Measurements from ENCODE around the gene PLCZ1. TPM values are rescaled to one million over a fixed set of nuclear protein-coding genes. Genes with fewer than 3 reads are reported as not detected.
"Not testable (repeated sequence)": the region's sequence is repeated elsewhere in the genome, so short reads cannot be mapped to it uniquely, and the experiment has no call there.

PLCZ1 gene
- total RNA-seq, 1 donor from 2014 or later: not detected

DNA sequence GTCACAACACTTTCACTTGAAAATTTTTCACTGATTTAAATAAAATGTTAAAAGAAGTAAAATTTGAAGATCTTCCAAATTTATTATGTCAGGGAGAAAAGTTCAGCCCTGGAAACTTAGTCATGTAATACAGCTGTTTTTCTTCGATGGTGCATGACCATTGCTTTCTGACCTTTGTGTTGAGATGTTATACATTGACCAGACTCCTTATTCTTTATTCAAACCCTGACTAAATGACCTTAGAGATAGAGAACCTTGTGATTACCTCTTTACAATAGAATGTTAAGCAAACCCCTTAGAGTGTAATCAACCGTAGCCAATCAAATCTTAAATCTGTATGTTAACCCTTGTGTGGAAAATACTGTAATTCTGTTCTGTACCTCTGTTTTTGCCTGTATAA, 34.5 kb downstream of the PLCZ1 start:
- no peak for DNase-seq

DNA sequence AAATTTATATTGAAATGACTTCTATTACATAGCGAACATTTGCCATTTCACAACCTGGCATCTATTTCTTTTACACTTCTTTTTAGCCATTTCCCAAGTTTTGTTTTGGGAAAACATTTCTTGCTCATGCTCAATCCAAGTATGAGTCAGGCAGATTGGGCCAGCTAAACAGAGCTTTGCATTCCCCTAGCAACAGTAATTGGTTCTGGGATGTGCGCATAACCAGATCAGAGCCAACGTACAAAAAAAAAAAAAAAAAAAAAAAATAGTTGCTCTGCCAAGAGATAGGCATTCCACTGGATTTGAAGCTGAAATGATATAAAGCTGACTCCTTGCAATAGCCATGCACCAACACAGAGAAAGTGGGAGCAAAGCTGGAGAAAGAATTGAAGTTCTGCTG, 37.5 kb downstream of the PLCZ1 start:
- no peak for DNase-seq

DNA sequence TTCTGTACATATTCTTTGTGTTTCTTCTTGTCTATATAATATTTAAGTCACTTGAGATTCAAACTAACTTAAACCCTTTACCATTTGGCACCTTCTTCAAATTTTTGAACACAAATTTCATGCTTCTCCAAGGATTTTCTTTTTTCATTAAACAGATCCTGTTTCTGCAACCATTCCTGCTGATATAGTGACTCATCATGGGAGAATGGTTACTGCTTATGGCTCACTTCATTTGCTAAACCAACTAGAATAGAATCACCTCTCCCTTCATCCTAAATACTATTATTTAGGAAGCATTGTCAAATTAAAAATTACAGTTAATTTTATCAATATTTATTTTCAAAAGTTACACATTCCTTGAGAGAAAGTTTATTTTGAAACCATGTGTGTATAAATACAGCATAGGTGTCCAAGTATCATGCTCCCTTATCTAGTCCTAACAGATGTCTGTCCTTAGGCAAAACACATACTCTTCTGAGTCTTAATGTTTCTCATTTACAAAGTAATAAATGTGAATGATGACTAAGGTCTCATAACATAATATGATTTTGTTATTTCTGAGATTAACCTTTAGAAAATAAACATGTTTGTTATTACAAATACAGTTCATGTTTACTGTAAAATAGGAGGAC, 40.7 kb downstream of the PLCZ1 start:
- no peak for DNase-seq

DNA sequence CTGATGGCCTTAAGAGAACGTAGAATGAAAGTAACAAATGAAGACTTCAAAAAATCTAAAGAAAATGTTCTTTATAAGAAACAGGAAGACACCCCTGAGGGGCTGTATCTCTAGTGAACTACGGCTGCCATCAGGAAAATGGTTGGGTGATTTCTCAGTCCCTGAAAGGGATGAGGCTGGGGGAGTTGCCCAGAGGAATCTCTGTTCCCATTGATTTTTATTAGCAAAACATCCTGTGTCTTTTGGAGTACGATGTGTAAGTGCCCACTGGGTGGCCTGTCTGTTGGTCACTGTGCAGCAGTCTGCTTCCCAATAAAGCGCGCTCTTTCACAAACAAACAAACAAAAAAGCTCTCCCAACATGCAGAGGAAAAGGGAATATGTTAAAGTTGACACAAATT, 43.8 kb downstream of the PLCZ1 start:
- DNase-seq: not testable (repeated sequence)

DNA sequence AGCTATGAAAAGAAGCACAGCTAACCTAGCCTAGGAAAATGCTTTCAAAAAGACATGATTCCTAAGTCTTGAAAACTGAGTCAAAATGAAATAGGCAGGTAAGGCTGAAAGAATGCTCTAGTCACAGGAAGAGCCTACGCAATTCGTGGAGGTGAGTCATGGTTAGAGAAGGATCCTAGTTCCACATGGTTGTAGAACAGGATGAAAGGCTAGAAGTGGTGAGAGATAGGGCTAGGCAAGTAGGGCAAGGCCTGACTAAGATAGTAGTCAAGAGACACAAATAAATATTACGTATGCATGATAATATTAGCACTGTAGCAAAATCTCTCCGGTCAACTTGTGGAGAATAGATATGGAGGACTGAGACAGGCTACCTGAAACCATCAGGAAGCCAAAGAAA, 47.2 kb downstream of the PLCZ1 start:
- DNase-seq: no peak

DNA sequence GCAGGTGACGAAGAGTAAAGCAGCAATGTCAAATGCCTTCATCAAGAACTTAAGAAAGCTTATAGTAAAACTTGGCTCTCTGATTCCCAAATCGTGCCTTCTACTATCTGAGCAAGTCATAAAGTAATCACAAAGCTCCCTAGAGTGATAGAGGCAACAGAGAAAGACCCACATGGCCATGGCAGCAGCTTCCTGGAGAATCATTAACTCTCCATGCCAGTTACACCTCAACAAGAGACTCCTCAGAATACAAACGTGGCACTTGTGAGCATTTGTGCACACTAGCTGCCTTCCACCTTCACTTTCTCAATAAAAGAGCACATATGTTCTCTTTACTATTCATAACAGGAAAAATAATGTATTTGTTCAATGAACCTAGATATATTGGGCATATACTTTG, 48.0 kb downstream of the PLCZ1 start:
- no peak for DNase-seq

DNA sequence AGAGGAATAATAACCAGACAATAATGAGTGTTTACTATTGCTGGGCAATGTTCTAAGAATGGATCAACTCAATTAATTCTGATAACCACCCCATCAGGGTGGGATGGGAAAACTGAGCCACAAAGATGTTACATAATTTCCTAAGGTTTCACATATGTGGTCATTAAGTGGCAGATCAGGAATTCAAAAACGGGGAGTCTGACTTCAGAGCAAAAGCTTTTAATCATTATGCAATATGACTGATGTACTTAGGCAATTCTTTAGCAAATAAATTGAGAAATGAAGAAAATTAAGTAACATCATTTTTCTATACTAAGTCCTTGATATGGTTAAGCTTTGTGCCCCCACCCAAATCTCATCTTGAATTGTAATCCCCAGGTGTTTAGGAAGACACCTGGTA, 53.4 kb downstream of the PLCZ1 start:
- no peak for DNase-seq

DNA sequence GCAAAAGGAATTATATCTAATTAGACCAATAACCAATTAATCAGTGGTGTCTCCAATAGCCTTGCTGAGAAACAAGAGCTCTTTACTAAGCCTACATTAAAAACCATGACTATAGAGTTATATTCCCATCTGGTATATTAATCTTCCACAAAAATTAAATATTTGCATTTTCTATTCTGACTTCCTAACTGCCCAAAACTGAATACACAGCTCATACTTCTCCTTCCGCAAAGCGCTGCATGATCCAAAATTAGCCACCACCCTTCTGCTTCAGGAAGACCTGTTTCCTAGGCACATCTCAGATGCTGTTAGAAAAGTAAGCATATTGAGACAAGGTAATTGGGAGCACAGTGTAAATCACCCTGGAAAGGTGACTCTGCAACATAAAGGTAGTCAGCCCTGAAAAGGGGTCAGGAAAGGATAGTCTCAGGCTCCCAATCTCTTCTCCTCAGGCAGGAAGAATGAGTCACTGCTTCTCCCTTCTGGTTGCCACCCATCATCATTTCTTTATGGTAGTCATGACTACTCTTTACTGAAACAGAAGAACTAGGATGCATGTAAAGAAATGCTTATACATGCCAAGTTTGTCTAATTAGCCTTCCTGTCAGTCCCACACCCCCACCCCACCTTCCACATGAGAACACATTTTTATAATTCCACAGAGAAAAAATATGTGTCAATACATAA, 54.3 kb downstream of the PLCZ1 start:
- DNase-seq: no peak

DNA sequence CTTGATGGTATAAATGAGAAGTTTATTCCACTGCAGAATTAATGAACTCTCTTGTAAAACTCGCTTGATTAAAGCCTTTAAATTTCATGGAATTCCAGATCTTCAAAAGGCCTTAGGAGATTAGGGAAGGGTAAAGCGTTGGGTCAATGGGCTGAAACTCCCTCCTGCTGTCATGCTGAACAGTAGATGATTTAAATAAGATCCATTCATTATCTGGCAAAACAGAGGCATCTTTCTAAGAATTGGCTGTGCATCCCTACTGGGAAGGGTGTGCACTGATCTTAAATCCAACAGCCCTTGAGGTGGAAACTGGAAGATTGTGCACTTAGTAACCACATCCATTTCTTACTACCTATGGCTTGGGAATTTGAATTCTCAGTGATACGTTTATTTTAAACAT, 56.0 kb downstream of the PLCZ1 start:
- DNase-seq: no peak

DNA sequence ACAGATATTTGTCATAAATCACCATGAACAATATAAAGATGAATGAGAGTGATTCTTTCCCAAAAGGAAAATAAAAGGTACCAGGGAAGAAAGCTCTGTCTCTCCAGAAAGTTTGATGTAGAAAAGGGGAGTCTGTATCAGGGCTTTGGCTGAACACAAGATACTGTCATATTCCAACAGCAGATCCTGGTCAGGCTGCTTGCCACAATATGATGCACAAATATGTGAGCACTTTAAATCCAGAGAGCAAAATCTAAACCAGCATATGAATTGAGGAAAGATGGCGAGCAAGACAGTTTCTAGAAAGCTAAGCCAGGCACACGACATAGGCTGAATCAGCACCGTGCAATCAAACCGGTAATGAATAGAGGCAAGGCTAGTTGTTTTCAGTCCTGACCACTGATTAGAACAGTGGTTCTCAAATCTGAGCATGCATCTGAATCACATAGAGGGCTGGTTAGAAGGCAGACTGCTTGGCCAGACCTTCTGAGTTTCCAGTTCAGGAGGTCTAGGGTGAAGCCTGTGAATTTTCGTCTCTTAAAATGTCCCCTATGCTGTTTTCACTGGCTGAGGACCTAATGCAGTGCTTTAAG, 60.7 kb downstream of the PLCZ1 start:
- DNase-seq: no peak

DNA sequence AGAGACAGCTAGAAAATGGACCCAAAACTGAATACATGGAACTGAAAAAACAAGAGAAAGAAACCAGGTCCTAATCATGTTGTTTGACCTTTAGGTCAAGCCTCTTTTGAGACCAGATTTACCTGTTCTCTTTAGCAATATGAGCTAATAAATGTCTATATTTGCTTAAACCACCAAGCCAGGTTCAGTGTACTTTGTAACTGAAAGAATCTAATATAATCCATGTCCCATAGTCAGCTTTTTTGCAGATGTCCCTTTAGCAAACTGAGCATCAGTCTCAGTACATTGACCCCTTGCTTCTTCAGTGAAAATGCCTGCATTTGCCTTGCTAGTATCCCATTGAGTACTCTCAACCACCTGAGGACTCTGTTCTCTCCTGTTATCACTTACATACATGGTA, 61.7 kb downstream of the PLCZ1 start:
- DNase-seq: no peak

DNA sequence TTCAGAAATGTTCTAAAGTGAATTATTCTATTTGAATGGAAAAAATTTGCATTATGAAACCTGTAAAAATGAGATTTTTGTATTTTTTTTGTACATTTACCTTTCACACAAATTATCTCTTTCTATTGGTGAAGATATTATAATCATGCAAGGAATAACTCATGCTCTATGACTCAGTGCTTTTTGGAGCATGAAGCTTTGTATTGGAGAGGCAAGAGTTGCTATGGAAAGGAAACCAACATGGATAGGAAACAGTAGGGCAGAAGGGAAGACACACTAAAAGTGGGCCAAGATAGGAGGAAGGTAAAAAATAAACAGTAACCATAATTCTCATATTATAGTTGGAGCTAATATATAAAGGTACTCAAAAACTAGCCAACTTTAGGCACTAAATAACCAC, 79.0 kb downstream of the PLCZ1 start:
- no peak for DNase-seq

DNA sequence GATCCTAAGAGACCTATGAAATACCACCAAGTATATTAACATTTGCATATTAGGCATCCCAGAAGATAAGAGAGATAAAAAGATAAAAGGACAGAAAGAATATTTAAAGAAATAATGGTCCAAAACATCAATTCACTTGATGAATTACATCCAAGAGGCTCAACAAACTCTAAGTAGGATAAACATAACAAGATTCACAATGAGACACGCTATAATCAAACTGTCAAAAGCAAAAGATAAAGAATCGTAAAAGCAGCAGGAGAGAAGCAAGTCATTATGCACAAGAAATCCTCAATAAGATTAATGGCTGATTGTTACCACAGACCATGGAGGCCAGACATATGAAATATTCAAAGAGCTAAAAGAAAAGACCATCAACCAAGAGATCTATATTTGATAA, 79.6 kb downstream of the PLCZ1 start:
- no peak for DNase-seq

DNA sequence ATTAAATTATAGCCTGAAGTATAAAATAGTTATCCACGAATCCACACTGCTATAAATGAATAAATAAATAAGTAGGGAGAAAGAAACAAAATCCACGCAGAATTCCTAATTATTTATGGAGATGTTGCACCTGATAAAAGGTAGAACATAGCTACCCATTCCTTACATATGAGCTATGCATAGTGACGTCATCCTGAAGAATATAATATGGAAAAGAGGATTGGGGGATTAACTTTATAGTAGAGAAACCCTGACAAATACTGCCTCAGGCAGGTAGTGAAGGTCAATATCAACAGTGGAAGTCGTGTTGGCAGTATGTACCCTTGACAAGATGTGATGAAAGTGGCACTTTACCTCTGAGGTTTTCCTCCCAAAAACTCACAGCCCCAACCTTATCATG, 82.5 kb downstream of the PLCZ1 start:
- DNase-seq: no peak

DNA sequence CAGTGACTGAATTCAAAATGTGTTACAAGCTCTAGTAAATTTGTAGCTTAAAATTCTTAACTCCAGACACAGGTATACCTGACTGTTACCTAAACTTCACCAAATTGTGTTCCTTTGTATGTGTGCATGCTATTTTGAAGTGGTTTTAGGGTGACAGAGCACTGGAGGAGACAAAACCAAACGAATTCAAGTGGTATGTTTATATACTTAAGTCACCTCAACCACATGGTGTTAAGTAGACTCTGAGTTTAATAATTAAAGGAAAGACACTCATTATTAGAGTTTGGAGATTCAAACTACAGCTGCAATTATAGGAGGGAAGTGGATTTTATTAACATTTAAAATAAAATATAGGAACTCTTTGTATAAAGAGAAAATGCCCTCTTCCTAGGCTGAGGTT, 84.3 kb downstream of the PLCZ1 start:
- DNase-seq: no peak

DNA sequence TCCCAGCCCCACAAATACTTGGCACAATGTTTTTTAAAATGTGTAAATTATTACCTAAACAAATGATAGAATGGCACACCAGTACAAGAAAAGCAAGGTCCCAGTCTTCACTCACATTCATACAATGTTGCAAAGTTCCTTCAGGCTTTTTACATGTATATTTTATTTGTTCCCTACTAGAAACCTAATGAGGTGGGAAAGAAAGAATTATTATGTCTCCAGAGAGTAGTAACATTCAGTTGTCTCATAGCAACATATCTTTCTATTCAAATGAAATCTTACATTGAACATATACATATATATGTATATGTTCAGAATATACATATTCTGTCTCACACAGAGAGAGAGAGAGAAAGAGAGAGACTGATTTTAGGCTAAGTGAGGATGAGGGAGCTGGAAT, 85.2 kb downstream of the PLCZ1 start:
- DNase-seq: no peak

DNA sequence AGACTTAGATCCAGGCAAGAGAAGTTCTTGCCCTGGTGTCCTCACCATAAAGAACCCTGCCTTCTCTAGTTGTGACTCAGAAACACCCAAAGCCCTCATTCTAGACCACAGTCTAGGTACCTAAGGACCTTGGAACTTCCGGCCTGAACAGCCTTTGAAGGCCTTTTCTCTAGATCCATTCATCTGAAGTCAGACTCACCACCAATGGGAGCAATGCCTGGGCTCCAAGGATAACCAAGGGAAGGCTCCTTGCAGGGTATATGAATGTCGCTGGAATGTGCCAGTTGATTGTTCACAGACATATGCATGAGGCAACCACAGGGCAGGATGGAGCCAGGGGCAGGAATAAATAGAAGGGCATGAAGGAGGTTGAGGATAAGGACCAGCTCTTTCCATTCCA, 86.3 kb downstream of the PLCZ1 start:
- no peak for DNase-seq

DNA sequence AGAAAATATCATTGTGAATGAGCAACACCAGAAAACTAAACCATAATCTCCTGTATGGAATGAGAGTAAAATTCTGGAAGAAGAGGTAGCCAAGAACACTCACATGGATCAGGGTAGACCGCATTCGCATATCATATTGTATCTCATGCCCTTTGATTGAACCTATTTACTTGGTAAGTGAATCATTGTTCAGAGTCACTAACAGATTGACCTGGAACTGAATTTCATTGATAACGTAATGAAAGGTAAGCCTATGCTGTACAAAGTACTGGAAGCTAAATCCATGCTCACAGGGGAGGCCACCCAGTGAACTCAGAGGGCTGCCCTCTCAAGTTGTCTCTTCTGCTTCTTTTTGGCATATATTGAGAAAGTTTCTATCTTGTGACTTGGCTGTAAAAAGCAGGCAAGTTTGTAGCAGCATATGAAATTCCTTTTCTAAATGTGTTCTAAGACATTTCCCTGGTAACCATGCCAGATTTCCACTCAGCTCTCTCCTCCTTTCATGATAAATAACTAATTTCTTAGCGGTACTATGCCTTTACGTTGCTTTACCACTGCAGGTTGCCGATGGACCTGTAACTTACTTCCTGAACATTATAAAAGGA, 91.4 kb downstream of the PLCZ1 start:
- no peak for DNase-seq

DNA sequence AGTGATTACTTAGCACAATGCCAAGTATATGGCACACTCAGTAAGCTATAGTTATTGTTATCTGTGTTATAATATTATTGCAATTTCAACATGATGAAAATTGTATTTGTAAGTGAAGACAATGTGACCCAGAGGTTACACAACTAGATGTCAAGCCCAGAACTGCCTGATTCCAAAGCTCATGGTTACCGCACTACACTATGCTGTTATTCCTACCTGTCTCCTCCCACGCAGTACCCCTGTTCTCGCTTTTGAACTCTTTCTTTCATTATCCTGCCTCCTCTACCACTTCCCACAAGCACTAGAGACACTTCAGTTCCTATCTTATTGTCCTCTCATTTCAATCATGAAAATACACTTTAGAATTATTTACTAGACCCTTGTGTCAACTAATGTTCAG, 93.2 kb downstream of the PLCZ1 start:
- DNase-seq: no peak

DNA sequence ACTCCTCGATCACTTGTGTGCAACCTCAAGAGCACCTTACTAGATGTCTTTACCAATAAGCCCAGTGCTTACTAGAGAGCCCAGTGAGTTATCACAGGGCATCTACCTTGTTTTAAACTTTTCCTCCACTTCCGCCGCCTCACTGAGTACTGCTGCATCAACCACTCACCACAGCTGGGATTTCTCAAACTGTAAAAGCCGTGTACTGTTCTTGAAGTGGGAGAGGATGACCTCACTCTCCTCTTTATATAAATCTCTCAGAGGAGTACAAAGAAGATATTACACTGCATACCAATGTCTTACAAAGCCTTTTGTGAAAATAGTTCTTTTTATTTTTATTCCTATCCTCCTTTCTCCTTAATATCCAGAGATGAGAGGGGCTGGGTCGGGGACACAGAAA, 94.1 kb downstream of the PLCZ1 start:
- DNase-seq: no peak

DNA sequence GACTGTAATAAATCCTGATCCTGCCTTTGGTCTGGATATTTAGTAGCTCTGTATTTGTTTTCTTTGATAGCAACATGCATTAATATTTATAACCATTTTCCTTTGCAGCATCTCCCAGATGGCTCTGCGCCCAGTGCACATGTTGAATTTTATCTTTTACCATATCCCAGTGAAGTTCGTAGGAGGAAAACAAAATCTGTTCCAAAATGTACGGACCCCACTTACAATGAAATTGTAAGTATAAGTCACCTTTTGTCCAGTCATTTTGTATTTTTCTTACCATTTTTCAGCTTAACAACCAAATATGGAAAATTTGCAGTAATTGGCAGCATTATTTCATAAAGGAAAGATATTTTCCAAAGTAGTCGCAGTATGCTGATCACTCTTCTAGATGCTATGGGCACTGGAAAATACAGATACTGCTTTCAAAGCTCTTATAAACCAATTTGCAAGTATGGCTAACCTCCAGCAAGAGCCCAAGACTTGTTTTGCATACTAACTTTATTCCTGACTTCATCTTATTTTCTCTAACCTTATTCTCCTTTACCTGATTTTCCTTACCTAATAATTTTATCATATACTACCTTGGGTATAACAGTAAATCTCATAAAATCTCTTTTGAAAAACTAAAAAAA, 97.4 kb downstream of the PLCZ1 start:
- no peak for DNase-seq

DNA sequence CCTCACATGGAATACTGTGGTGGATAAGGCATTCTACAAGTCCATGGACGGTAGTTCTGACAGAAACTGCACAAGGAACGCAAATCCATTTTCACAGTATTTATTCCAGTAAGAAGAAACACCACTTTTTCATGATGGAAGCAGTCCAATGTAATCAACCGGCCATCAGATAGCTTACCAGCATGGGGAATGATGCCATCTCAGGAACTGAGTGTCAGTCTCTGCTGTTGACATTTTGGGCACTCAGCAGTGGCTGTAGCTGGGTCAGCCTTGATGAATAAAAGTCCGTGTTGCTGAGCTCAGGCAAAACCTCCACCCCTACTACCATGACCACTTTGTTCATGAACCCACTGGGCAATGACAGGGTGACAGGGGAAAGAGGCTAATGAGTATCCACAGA, 103.4 kb downstream of the PLCZ1 start:
- DNase-seq: no peak
